Fibroblast of mammary gland (primary cell): Measurements from ENCODE around the gene CAPSL.
"Not testable (repeated sequence)": the region's sequence is repeated elsewhere in the genome, so short reads cannot be mapped to it uniquely, and the experiment has no call there.

ENCODE experiments used
- DNase-seq: peaks from one replicate; pipeline ENCODE4 v3.0.0-alpha.2; 2010; ENCODE audit warnings: low read depth
- H3K4me3 ChIP-seq: 2 replicates; pipeline ENCODE4 v1.5.1; 2011; ENCODE audit warnings: low read depth, mild to moderate bottlenecking, low read length, moderate library complexity; ENCODE audit not compliant: control insufficient read depth
- TF ChIP-seq, protein P1 (sequence below): conservative IDR thresholded peaks from 2 replicates; pipeline ENCODE4 v1.5.1; 2011; ENCODE audit warnings: low read depth, low read length, inconsistent platforms; ENCODE audit not compliant: control insufficient read depth, insufficient read depth

CAPSL gene

DNA sequence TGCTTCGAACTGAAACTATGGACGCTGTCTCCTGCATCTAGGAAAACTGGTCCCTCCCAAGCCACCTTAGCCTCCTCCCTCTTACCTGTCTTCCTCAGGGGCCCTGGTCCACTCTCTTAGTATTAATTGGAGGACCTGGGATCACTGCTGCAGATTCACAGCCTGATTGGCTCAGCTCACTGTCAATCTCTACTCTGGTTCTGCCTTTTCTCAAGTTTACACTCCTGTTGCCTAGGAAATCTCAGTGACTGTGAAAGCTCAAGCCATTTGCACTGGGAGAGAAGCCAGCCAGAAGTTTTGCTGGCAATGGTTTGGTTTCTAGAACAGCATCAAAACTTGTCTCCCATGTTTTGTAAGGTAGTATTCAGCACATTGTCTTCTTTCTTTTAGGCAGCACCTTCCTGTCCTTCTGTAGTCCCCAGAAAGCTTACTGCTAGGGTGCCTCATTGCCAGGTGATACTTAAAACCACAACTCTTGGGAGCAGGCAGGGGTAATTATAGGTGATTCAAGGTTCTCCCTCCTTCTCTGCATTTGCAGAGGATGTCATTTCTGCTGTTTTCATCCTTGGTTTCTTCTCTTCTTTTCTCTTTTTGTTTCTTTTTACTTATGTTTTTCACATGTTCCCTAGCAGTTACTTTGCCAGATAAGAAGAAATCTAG is at the start of gene CAPSL:
CAPSL (minus strand) TSS at position 55 of the 660 bp plus-strand sequence. CDS start 17,502 bp downstream, outside the sequence.
- peak; percentile 64 for DNase-seq
- TF ChIP-seq, protein P1, sequence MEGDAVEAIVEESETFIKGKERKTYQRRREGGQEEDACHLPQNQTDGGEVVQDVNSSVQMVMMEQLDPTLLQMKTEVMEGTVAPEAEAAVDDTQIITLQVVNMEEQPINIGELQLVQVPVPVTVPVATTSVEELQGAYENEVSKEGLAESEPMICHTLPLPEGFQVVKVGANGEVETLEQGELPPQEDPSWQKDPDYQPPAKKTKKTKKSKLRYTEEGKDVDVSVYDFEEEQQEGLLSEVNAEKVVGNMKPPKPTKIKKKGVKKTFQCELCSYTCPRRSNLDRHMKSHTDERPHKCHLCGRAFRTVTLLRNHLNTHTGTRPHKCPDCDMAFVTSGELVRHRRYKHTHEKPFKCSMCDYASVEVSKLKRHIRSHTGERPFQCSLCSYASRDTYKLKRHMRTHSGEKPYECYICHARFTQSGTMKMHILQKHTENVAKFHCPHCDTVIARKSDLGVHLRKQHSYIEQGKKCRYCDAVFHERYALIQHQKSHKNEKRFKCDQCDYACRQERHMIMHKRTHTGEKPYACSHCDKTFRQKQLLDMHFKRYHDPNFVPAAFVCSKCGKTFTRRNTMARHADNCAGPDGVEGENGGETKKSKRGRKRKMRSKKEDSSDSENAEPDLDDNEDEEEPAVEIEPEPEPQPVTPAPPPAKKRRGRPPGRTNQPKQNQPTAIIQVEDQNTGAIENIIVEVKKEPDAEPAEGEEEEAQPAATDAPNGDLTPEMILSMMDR, result no peak

DNA sequence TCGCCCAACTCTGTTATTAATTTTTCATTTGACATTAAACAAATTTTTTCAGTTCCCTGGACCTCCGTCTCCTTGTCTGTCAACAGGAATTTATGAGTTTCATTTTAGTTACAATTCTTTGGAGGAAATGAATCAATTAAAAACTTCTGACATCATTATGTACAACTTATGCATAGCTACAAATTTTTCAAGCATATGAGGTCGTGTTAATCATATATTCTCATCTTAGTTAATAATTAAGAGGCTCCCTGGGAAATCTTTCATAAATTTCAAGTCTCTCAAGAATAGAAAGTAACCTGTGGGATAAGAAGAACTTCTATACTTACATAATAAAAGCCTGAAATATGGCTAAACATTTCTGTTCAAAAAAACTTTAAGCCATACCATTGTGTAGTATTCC is 49.4 kb upstream of the CAPSL start:
- DNase-seq, result no peak
- TF ChIP-seq, protein P1, result no peak
- no peak overlapping the region for H3K4me3 ChIP-seq

More for the DNA sequence above, at the start of gene CAPSL:
- no peak within 1 kb of the TSS for H3K4me3 ChIP-seq

DNA sequence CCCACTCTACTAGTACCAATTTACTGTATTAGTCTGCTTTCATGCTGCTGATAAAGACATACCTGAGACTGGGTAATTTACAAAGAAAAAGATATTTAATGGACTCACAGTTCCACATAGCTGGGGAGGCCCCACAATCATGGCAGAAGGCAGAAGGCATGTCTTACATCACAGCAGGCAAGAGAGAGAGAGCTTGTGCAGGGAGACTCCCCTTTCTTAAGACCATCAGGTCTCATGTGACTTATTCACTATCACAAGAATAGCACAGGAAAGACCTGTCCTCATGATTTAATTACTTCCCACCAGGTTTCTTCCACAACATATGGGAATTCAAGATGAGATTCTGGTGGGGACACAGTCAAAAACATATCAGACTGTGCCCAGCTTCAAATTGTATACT is 41.3 kb upstream of the CAPSL start:
- DNase-seq, result no peak
- H3K4me3 ChIP-seq, result no peak overlapping the region
- TF ChIP-seq, protein P1, result no peak

DNA sequence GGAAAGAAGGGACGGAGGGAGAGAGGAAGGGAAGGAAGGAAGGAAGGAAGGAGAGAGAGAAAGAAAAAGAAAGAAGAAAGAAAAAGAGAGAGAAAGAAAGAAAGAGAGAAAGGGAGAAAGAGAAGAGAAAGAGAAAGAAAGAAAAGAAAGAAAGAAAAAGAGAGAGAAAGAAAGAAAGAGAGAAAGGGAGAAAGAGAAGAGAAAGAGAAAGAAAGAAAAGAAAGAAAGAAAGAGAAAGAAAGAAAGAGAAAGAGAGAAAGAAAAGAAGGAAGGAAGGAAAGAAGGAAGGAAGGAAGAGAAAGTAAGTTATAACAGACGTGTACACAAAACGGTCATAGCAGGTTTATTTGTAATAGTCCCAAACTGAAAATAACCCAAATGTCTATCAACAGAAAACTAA is 38.4 kb upstream of the CAPSL start:
- not testable (repeated sequence) for H3K4me3 ChIP-seq, DNase-seq

DNA sequence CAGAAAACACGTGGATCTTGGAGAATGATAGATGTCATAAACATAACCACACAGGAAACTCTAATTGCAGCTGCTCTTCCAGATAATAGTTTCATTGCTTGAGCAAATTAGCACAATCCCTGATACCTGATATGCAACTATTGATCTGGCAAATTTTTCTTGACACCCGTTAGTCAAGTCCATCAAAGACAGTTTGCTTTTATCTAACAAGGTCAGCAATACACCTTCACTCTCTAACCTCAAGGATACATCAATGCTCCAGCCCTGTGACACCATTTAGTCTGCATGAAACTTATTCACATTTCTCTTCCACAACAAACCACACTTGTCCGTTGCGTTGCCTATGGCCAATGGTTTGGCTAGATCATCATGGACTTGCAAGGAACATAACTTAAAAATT is 36.1 kb upstream of the CAPSL start:
- TF ChIP-seq, protein P1, result no peak
- H3K4me3 ChIP-seq, result no peak overlapping the region
- no peak for DNase-seq

DNA sequence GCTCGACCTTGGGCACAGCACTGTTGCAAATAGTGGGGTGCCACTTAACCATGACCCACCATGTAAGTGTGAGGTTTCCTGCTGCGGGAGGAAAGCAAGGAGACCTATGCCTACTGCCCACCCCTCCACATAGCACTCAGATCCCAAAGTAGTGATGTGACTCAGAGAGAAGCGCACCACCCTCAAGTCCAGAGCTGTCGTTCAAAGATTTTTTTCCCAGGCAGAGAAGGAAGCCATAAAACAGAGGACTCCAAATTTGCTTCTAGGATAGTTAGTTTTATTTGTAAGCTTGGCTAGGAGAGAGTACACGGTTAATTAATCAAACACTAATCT is 33.4 kb upstream of the CAPSL start:
- no peak for DNase-seq
- no peak overlapping the region for H3K4me3 ChIP-seq
- TF ChIP-seq, protein P1, result no peak

DNA sequence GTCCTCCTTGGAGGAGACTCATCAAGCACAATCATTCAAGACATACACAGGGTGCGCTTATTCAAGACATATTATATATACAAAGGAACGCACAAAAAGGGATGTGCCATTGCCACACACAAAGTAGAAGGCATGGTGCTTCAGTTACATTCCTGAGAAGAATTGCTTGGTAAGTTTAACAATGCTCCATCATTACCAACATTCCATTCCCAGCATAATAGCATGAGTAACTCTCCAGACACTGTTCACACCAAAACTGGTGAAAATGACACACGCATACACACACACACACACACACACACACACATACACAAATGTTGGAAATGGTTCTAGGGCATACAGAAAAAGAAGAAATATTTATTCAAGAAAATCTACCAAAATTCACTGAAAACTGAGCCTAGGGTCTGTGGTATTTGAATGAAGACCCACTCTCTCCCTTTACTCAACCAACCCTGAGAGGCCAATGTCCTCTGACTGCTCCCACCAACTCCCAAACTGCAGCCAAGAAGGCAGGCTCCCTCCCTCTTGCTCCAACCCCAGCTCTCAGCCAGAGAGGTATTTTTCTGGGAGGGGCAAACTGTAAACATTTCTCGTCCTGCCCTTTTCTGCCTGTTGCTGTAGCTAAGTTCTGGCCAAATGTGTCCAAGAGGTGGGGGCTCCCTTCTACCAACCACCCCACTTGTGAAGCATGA is 32.9 kb upstream of the CAPSL start:
- no peak for DNase-seq
- no peak overlapping the region for H3K4me3 ChIP-seq
- TF ChIP-seq, protein P1, result no peak
